Right cardiac atrium (tissue), 5 donors: ENCODE data around the gene ITGB1. TPM values are rescaled to one million over a fixed set of nuclear protein-coding genes. Genes with fewer than 3 reads are reported as not detected.

ENCODE experiments used
- ATAC-seq, 2 donors: fragments of 200-7000 bp; cut with Tn5 transposase; one replicate each; pipeline versions ENCODE4 v1.8.0 to v1.9.1; 2020; ENCODE audit warnings: moderate library complexity in 2 of 2, mild to moderate bottlenecking in 1 of 2
- DNase-seq, 3 donors: peaks; one replicate each; pipeline ENCODE4 v3.0.0-alpha.2; 2020
- H3K27ac ChIP-seq: one replicate; pipeline ENCODE4 v1.5.1; 2013; ENCODE audit warnings: mild to moderate bottlenecking, low read length, control low read depth, moderate library complexity
- H3K27me3 ChIP-seq: one replicate; pipeline ENCODE4 v1.6.1; 2013; ENCODE audit not compliant: control insufficient read depth, insufficient read depth
- H3K4me1 ChIP-seq: one replicate; pipeline ENCODE4 v1.6.1; 2013; ENCODE audit warnings: low read length; ENCODE audit not compliant: control insufficient read depth, insufficient read depth
- H3K4me3 ChIP-seq: one replicate; pipeline ENCODE4 v1.5.1; 2013; ENCODE audit warnings: low read length, control low read depth
- H3K9me3 ChIP-seq: one replicate; pipeline ENCODE4 v1.6.1; 2013; ENCODE audit warnings: low read length; ENCODE audit not compliant: control insufficient read depth
- WGBS: extraction: QIAGEN DNeasy Blood & Tissue Kit; methylation state at CpG from one replicate; pipeline ENCODE4 v1.1.7; 2013; 5-methylcytosine and 5-hydroxymethylcytosine counted together
- intact Hi-C, 4 donors: fragments of 100-400 bp; cut with DNase I; formaldehyde crosslinking; loops; one replicate each; pipeline versions ENCODE4 v1.11.0 to v1.14.0; 2022 to 2023
- polyA plus RNA-seq: library from polyadenylated mRNA; stranded (reverse); fragments of 200-250 nt; gene quantifications from one replicate; pipeline ENCODE4 v1.2.3, GENCODE V29; 2013
- total RNA-seq, 4 donors: library from RNA; stranded (reverse); fragmentation: NEBNext Ultra II Directional; extraction: Animal tissue kit (Norgen Biotek cat#: 25700); gene quantifications; one replicate each; pipeline ENCODE4 v1.2.1, GENCODE V29; 2021
- donor health status: healthy with polysubstance abuse.
- donor health status: DM: no; HTN: yes; CAD: no.
- donor health status: DM: no; HTN: no; CAD: no.
- donor health status: DM: no; HTN: yes; CAD: no; lungs with severe emphysema.
- donor health status: DM: yes; HTN: yes; CAD: no.

The ITGB1 gene
- total and polyA plus RNA-seq, 5 donors, result 259 to 583 (median 461) TPM

- no peak overlapping the region for H3K27ac ChIP-seq
- peak overlapping the region; percentile 19 for H3K4me3 ChIP-seq
- H3K4me1 ChIP-seq, result peaks cover 4% of the 10 kb centered on the region
- 30% methylated on average over 4 of the region's 4 CpGs for WGBS
- no peaks in the 10 kb centered on the region for H3K9me3 ChIP-seq
- H3K27me3 ChIP-seq, result no peaks in the 10 kb centered on the region
- ATAC-seq (no peak), DNase-seq (no peak)
- intact Hi-C loops, result no loop called here
These were observed 4.5 kb upstream of the ITGB1 start for GRCh38 chr10:32962521-32962920.

DNA sequence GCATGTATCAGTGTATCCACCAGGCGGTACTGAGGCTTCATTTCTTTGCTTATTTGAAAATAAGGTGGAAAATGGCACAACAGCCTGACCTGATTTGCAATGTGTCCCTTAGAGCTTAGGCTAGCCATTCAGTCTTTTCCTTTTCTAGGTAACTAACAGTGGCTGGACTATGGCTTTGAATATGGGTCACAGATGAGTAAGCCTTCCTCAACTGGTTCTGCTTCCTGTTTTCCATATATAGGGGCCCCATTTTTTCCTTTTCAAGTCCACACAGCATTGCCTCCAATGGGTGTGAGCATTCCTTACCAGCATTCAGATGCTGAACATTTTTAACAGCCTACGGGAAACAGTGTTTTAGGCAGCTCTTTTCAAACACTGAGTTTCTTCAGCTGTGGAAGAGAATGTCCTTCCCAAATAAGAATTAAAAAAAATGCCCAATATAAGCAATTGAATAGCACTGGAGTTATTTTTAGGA is 3.9 kb upstream of the ITGB1 start:
- no peaks in the 10 kb centered on the region for H3K27me3 ChIP-seq
- intact Hi-C loops, result no loop called here
- WGBS, result 33% methylated on average over 2 of the region's 2 CpGs
- ATAC-seq (peak in 1 of 2 donors; percentile 17), DNase-seq (no peak)
- peaks cover 4% of the 10 kb centered on the region for H3K4me1 ChIP-seq
- H3K4me3 ChIP-seq, result peak overlapping the region; percentile 19
- H3K27ac ChIP-seq, result peak overlapping the region; percentile 94
- H3K9me3 ChIP-seq, result no peaks in the 10 kb centered on the region

DNA sequence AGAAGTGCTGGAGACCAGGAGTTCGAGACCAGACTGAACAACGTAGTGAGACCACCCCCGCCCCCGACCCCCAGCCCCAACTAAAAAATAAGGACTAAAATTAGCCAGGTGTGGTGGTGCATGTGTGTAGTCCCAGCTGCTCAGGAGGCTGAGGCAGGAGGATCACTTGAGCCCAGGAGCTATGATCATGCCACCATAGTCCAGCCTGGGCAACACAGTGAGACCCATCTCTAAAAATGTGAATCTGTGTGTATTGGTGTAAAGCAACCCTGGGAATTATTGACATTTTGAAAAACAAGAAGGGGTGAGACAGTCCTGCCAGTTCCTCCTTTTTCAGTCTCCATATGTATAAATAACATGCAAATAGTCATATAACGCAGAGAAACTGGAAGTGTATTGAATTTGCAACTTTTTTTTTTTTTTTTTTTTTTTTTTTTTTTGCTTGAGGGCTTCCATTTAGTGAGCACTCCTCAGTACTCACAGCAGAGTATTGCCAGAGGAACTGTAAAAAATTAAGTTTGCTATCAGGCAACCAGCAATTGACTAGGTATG is 3.4 kb upstream of the ITGB1 start:
- H3K9me3 ChIP-seq, result no peaks in the 10 kb centered on the region
- peaks cover 4% of the 10 kb centered on the region for H3K4me1 ChIP-seq
- WGBS, result 90% methylated on average over 5 of the region's 5 CpGs
- H3K4me3 ChIP-seq, result no peak overlapping the region
- no peak for ATAC-seq
- H3K27ac ChIP-seq, result peak overlapping the region; percentile 94
- no peak for DNase-seq
- H3K27me3 ChIP-seq, result no peaks in the 10 kb centered on the region
- intact Hi-C loops, result no loop called here

GRCh38 chr10:32960022-32960421 is 2.0 kb upstream of the ITGB1 start:
- ATAC-seq (no peak), DNase-seq (no peak)
- H3K4me3 ChIP-seq, result peak overlapping the region; percentile 47
- H3K4me1 ChIP-seq, result peaks cover 4% of the 10 kb centered on the region
- H3K27ac ChIP-seq, result no peak overlapping the region
- WGBS, result 64% methylated on average over 4 of the region's 4 CpGs
- no peaks in the 10 kb centered on the region for H3K9me3 ChIP-seq
- intact Hi-C loops, result no loop called here
- H3K27me3 ChIP-seq, result no peaks in the 10 kb centered on the region

DNA sequence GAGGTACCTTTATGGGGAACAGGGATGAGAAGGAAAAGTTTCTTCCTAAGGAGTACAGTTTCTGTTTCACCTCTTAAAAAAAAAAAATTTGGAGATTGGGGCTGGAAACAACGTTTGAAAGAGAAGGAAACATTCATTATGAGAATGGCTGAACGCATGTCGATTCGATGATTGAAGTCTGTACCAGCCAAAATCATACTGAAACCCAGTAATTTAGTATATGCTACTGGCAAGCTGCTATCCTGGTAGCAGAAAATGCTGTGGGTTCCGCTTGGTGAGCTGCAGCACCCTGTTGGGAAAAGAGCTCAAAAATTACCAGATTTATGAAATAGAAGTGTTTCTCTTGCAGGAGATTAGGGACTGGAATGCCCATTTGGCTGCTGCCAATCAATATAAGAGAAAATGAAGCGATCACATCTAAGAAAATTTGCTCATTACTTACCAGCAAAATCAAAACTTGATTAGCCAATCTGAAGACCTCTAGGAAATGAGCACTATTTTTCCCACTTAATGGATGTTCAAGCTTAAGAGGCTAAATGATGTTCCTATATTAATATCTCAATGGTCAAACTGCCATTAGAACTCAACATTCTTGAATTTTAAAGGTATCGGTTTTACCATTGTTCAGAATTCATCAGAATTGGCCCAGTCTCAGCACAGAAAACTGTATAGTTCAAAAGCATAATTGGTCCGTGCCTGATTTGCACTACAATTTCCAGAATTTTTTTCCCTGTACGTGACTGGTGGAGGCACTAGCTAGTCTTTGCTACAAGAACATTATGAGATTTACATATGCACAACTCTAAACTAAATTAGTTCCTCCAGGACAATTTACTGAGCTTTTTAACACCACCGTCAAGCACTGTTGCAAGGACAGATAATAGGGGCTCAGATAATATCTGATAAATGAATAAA is 1.2 kb upstream of the ITGB1 start:
- intact Hi-C loops, result loop anchor here in 1 of 4 donors (2.0 kb wide), 1 partner anchor 22 kb away; no protein-coding TSS in a partner anchor
- DNase-seq, result no peak
- WGBS, result 20% methylated on average over 10 of the region's 10 CpGs
- Histone ChIP-seq H3K27me3 (no peaks in the 10 kb centered on the region), H3K27ac (peak overlapping the region; percentile 95), H3K4me1 (peaks cover 4% of the 10 kb centered on the region), H3K9me3 (no peaks in the 10 kb centered on the region), H3K4me3 (peak overlapping the region; percentile 47)
- no peak for ATAC-seq

DNA sequence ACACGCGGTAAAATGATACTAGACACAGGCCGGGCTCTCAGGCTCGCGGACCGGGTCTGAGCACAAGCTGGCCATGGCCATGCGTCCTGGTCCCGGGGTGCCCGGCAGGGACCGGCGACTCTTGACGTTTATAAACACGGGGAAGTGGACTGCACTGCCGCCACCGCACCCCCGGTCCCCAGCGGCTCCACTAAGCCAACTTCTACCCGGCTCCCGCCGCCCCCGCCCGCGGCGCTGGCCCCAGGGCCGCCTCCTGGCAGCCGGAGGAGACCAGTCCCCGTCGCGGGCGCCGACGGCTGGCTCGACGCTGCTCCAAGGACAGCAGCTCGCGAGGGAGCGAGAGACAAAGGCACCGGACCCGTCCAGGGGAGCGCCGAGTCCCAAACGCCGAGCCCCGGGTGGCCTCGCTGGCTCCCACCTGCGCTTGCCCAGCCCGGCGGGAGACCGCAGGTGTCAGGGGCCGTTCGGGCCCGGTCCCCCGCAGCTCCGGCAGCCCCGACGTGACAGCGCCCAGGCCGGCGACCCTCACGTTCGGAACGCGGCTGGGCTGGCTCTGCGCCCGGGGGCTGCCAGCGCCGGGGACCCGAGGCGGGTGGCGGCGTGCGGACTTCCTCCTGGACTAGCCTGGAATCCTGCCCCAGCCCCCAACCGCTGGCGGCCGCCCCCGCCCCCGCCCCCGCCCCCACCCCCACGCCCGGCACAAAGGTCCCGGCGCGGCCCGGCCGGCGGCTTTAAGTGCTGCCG is 517 bp downstream of the ITGB1 start:
- peak overlapping the region; percentile 88 for H3K4me3 ChIP-seq
- intact Hi-C loops, result loop anchor here in 1 of 4 donors (2.0 kb wide), 1 partner anchor 23 kb away; no protein-coding TSS in a partner anchor
- H3K27ac ChIP-seq, result peak overlapping the region; percentile 94
- peak; percentile 69 to 87 (median 86) for DNase-seq
- no peaks in the 10 kb centered on the region for H3K9me3 ChIP-seq
- peaks cover 4% of the 10 kb centered on the region for H3K4me1 ChIP-seq
- WGBS, result under 1% methylated on average over 87 of the region's 87 CpGs
- peak; percentile 48 to 51 for ATAC-seq
- H3K27me3 ChIP-seq, result no peaks in the 10 kb centered on the region

DNA sequence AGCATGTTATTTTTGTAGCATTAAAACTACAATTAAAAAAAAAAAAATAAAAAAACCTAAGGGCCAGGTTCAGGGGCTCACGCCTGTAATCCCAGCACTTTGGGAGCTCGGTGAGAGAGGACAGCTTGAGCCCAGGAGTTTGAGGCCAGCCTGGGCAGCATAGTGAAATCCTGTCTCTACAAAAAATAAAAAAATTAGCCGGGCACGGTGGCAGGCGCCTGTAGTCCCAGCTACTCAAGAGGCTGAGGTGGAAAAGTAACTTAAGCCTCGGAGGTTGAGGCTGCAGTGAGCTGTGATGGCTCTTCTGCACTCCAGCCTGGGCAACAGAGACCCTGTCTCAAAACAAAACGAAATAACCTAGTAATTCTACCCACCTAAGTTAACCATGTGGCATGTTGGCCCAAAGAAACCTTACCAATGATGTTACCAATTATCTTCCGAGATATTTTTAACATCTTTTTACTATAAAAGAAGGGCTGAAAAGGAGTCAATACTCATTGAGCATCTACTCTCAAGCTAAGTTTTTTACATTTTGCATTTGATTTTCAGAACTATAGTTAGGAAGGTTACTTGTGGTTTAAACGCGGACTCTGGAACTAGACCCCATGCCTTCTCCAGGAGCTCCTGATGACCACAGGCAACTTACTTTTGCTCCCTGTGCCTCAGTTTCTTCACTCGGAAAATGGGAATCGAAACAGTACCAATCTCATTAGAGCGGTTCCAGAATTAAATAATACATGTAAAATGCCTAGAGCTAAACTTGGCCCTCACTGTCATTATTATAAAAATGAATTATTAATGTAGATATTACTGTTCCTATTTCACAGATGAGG is 1.4 kb downstream of the ITGB1 start:
- ATAC-seq (no peak), DNase-seq (no peak)
- Histone ChIP-seq H3K4me3 (peak overlapping the region; percentile 88), H3K27ac (no peak overlapping the region), H3K4me1 (no peaks in the 10 kb centered on the region), H3K9me3 (no peaks in the 10 kb centered on the region), H3K27me3 (no peaks in the 10 kb centered on the region)
- WGBS, result 15% methylated on average over 13 of the region's 13 CpGs
- intact Hi-C loops, result no loop called here

GRCh38 chr10:32955790-32956189 is 2.2 kb downstream of the ITGB1 start:
- H3K4me3 ChIP-seq, result peak overlapping the region; percentile 88
- 8% methylated on average over 1 of the region's 1 CpG for WGBS
- H3K27ac ChIP-seq, result no peak overlapping the region
- no peaks in the 10 kb centered on the region for H3K4me1 ChIP-seq
- ATAC-seq (no peak), DNase-seq (no peak)
- no peaks in the 10 kb centered on the region for H3K27me3 ChIP-seq
- intact Hi-C loops, result no loop called here
- H3K9me3 ChIP-seq, result no peaks in the 10 kb centered on the region

GRCh38 chr10:32955299-32955772 is 2.7 kb downstream of the ITGB1 start:
- H3K27me3 ChIP-seq, result no peaks in the 10 kb centered on the region
- DNase-seq (no peak), ATAC-seq (no peak)
- 27% methylated on average over 4 of the region's 4 CpGs for WGBS
- H3K27ac ChIP-seq, result no peak overlapping the region
- peak overlapping the region; percentile 88 for H3K4me3 ChIP-seq
- H3K9me3 ChIP-seq, result no peaks in the 10 kb centered on the region
- H3K4me1 ChIP-seq, result no peaks in the 10 kb centered on the region
- intact Hi-C loops, result no loop called here

DNA sequence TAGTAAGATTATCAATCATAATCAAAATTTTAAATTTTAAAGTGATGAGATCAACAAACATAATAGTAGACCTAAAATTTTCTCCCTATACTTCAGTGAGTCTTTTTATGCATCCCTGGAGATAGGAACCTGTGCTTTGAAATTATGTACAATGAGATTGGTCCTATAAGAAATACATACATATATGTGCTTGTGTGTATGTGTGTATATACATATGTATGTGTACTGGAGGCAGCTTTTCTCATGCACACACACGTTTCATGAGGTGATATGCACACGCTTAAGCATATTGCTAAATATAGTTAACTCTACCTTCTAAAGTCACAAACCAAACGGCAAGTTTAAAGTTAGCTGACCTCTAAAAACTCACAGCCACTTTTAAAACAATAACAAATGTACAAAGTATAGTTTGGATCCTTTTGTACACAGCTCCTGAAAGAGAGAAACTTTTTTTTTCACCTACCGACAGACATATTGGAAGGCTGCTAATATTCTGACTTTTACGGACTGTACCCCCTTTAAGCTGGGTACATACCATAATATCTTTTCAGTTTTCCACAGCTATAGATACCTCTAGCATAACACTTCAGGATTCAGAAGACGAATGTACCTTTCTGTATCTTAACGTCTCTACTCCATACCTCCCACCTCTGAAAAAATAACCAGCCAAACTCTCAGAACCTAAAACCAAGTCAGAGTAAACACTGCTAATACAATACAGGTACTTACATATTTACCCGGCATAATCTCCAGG is 3.3 kb downstream of the ITGB1 start:
- 31% methylated on average over 8 of the region's 8 CpGs for WGBS

More for the DNA sequence above, 3.3 kb downstream of the ITGB1 start:
- Histone ChIP-seq H3K4me1 (no peaks in the 10 kb centered on the region), H3K27me3 (no peaks in the 10 kb centered on the region), H3K27ac (no peak overlapping the region), H3K4me3 (peak overlapping the region; percentile 88), H3K9me3 (no peaks in the 10 kb centered on the region)
- DNase-seq (no peak), ATAC-seq (no peak)
- intact Hi-C loops, result no loop called here
